Smooth muscle cell (in vitro differentiated cells): Measurements from ENCODE around the gene ENDOG. TPM values are rescaled to one million over a fixed set of nuclear protein-coding genes. Genes with fewer than 3 reads are reported as not detected.

Experiments used
- DNase-seq: peaks from one replicate; lab custom pipeline; 2025; ENCODE audit not compliant: unreplicated experiment; lab: John Stamatoyannopoulos, UW
- H2AFZ ChIP-seq: fragments of 200-600 bp; sonication (generic); 2 replicates; pipeline ENCODE4 v1.6.0; 2016; ENCODE audit warnings: antibody characterized with exemption, low read depth, mild to moderate bottlenecking
- H3F3A ChIP-seq: fragments of 200-600 bp; sonication (generic); 2 replicates; pipeline ENCODE4 v1.6.0; 2017; ENCODE audit warnings: antibody characterized with exemption, low read depth
- H3K27ac ChIP-seq: fragments of 200-600 bp; sonication (generic); 2 replicates; pipeline ENCODE4 v1.5.1; 2016; ENCODE audit warnings: low read depth, mild to moderate bottlenecking
- H3K27me3 ChIP-seq: fragments of 200-600 bp; sonication (generic); 2 replicates; pipeline ENCODE4 v1.6.1; 2016; ENCODE audit warnings: low read depth, mild to moderate bottlenecking
- H3K36me3 ChIP-seq: fragments of 200-600 bp; sonication (generic); 2 replicates; pipeline ENCODE4 v1.5.1; 2016; ENCODE audit warnings: low read depth
- H3K4me1 ChIP-seq: fragments of 200-600 bp; sonication (generic); 2 replicates; pipeline ENCODE4 v1.5.1; 2016; ENCODE audit warnings: low read depth
- H3K4me2 ChIP-seq: fragments of 200-600 bp; sonication (generic); 2 replicates; pipeline ENCODE4 v1.6.0; 2016; ENCODE audit warnings: mild to moderate bottlenecking
- H3K4me3 ChIP-seq: fragments of 200-600 bp; sonication (generic); 2 replicates; pipeline ENCODE4 v1.5.1; 2016; ENCODE audit warnings: mild to moderate bottlenecking
- H3K79me2 ChIP-seq: fragments of 200-600 bp; sonication (generic); 2 replicates; pipeline ENCODE4 v1.6.0; 2016; ENCODE audit warnings: low read depth, mild to moderate bottlenecking
- H3K9ac ChIP-seq: fragments of 200-600 bp; sonication (generic); 2 replicates; pipeline ENCODE4 v1.6.0; 2016; ENCODE audit warnings: low read depth
- H3K9me3 ChIP-seq: fragments of 200-600 bp; sonication (generic); replicated peaks from 2 replicates; pipeline ENCODE4 v1.5.1; 2016; ENCODE audit warnings: low read depth
- H4K20me1 ChIP-seq: fragments of 200-600 bp; sonication (generic); 2 replicates; pipeline ENCODE4 v1.6.0; 2016; ENCODE audit warnings: low read depth
- WGBS: methylation state at CpG from one replicate; pipeline ENCODE4 v1.1.7; 2016; ENCODE audit warnings: low lambda C conversion rate; 5-methylcytosine and 5-hydroxymethylcytosine counted together
- polyA plus RNA-seq: library from polyadenylated mRNA; unstranded; fragments of >200 nt; fragmentation: Nextera tagmentation; extraction: Ambion mirVana; gene quantifications from 2 replicates; pipeline ENCODE4 v1.2.1, GENCODE V29; 2016
- total RNA-seq: library from RNA; depleted of rRNA; stranded (reverse); fragments of >200 nt; gene quantifications from 2 replicates; pipeline ENCODE4 v1.2.3, GENCODE V29; 2014
- TF ChIP-seq, protein P1 (sequence below): fragments of 200-600 bp; sonication (generic); IDR thresholded peaks from 2 replicates; pipeline ENCODE4 v1.5.1; 2017; ENCODE audit warnings: borderline replicate concordance, mild to moderate bottlenecking, antibody characterized with exemption; ENCODE audit not compliant: insufficient read depth, poor library complexity, severe bottlenecking

ENDOG gene
- total and polyA plus RNA-seq, 2 experiments from 2014 or later, result 18.4 to 30.5 TPM

DNA sequence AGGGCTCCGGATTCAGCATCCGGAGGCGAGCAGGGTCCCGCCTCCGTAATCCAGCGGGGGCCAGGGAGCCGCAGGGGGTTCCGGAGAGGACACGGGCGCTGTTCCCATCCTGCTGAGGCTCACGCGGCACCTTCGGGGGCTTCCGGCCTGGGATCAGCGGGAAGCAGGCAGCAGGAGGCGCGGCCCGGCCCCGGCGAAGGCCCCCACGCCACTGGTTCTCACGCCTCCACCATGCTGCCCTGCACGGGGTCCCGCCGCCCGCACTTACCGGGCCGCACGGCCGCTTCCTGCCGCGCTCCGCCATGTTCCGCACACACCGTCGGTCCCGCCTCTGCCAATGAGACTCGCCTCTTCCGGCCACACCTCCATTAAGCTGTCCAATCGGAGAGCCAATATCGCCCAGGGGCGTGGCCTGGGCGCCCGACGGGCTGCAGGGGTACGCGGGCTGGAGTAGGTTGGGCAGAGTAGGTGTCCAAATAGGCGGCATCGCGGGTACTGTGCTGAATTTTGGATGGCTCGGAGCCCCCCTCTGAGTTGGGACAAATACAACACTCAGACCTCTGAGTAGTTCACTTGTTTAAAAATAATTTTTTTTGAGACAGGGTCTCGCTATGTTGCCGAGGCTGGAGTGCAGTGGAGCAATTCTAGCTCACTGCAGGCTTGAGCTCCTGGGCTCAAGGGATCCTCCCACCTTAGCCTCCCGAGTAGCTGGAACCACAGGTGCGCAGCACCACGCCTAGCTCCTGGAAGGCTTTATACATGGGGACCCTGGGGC, 11.4 kb downstream of the ENDOG start, which contains the start of gene SPOUT1:
SPOUT1 (minus strand) TSS at position 318 of the 775 bp plus-strand sequence; CDS start at position 304, 14 bp downstream.
- Histone ChIP-seq H3K27ac (no peak within 1 kb of the TSS), H3K4me3 (peak within 1 kb of the TSS; percentile 71), H3K4me1 (peaks cover 8% of the 10 kb centered on the region), H3K27me3 (no peaks in the 10 kb centered on the region), H3K4me2 (peak within 1 kb of the TSS; percentile 98), H4K20me1 (no peaks in the 10 kb centered on the region), H3K9me3 (no peaks in the 10 kb centered on the region), H3K9ac (peak within 1 kb of the TSS; percentile 66), H3F3A (no peaks in the 10 kb centered on the region), H3K79me2 (no peaks in the 10 kb centered on the region), H2AFZ (peak within 1 kb of the TSS; percentile 91), H3K36me3 (no peaks in the 10 kb centered on the region)
- DNase-seq, result peak; percentile 64
- WGBS, result 2% methylated on average over 49 of the region's 56 CpGs
- TF ChIP-seq, protein P1, sequence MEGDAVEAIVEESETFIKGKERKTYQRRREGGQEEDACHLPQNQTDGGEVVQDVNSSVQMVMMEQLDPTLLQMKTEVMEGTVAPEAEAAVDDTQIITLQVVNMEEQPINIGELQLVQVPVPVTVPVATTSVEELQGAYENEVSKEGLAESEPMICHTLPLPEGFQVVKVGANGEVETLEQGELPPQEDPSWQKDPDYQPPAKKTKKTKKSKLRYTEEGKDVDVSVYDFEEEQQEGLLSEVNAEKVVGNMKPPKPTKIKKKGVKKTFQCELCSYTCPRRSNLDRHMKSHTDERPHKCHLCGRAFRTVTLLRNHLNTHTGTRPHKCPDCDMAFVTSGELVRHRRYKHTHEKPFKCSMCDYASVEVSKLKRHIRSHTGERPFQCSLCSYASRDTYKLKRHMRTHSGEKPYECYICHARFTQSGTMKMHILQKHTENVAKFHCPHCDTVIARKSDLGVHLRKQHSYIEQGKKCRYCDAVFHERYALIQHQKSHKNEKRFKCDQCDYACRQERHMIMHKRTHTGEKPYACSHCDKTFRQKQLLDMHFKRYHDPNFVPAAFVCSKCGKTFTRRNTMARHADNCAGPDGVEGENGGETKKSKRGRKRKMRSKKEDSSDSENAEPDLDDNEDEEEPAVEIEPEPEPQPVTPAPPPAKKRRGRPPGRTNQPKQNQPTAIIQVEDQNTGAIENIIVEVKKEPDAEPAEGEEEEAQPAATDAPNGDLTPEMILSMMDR, result no peak

DNA sequence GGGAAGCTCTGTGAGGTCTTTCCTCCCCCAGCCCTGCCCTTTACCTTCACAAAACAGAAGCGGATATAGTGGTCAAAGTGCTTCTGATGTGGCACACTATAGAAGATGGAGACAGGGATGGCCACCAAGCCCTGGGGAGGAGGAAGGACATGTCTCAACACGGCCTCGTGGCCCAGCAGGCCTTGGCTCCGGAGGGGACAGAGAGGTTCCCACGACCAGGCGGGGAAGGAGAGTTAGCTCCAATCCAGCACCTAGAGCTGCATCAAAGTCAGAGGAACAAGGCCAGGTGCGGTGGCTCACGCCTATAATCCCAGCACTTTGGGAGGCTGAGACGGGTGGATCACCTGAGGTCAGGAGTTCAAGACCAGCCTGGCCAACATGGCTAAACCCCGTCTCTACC, 15.4 kb downstream of the ENDOG start:
- Histone ChIP-seq H3K27ac (no peak overlapping the region), H3K27me3 (no peaks in the 10 kb centered on the region), H4K20me1 (no peaks in the 10 kb centered on the region), H3K4me2 (no peak overlapping the region), H3K4me3 (no peak overlapping the region), H3K9me3 (no peaks in the 10 kb centered on the region), H2AFZ (no peak overlapping the region), H3K4me1 (peaks cover 6% of the 10 kb centered on the region), H3K79me2 (no peaks in the 10 kb centered on the region), H3K36me3 (no peaks in the 10 kb centered on the region), H3F3A (no peaks in the 10 kb centered on the region), H3K9ac (no peak overlapping the region)
- DNase-seq, result no peak
- TF ChIP-seq, protein P1, result no peak
- 93% methylated on average over 10 of the region's 10 CpGs for WGBS

DNA sequence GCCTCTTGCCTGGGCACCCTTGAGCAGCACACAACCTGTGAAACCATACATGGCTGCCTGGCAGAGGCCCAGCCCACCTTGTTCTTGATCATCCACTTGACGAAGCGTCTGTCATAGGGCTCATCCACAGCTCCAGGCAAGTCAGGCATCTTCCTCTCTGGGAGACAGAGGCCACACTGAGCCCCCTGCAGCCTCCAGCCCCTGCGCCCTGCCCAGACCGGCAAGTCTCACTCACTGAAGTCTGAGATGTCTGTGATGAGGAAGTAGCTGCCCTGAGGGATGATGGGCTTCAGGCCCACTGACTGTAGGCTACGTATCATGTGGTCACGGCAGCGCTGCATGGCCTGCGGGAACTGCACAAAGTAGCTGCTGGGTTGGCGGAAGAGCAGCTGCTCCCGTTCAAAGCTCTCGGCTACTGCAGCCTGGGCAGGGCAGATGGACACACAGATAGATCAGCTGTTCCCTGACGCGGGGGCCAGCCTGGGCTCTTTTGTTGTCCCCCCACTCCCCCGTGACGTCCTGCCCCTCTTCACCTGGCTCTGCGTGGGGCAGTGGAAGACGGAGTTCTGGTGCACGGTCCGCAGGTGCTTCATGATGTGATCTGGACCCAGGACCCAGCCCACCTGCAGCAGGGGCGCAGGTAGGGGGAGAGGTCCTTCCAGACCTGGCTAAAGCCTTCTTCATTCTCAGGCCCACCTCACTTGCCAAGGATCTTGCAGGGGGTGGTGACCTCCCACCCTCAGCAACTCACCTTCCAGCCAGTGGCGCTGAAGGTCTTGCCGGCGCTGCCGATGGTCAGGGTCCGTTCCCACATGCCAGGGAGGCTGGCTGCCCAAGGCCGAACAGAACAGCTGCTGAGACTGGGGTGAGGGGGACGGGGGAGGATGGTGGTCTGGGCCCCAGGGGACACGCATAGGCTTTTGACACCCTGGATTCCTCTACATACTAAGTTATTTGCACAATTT, 17.2 kb downstream of the ENDOG start:
- no peaks in the 10 kb centered on the region for H3F3A ChIP-seq
- 98% methylated on average over 28 of the region's 28 CpGs for WGBS
- H3K27me3 ChIP-seq, result no peaks in the 10 kb centered on the region
- no peak overlapping the region for H3K4me2 ChIP-seq
- no peaks in the 10 kb centered on the region for H3K4me1 ChIP-seq
- no peak overlapping the region for H2AFZ ChIP-seq
- DNase-seq, result no peak
- no peaks in the 10 kb centered on the region for H4K20me1 ChIP-seq
- TF ChIP-seq, protein P1, result no peak
- H3K27ac ChIP-seq, result no peak overlapping the region
- H3K79me2 ChIP-seq, result no peaks in the 10 kb centered on the region
- H3K9ac ChIP-seq, result no peak overlapping the region
- no peaks in the 10 kb centered on the region for H3K9me3 ChIP-seq
- no peak overlapping the region for H3K4me3 ChIP-seq
- no peaks in the 10 kb centered on the region for H3K36me3 ChIP-seq
